Measurements from ENCODE around the gene USP40.

Gene USP40

GRCh38 chr2:233473386-233473791, 93.2 kb downstream of the USP40 start:
- Histone ChIP-seq H3K4ac (ENCODE audit: low read length) (no peak overlapping the region), H3K4me1 (ENCODE audit: control insufficient read depth in 2 of 2, insufficient read depth in 1 of 2, low read depth in 1 of 2, low read length in 2 of 2) (peaks cover 0 to 1% of the 10 kb centered on the region in 2 donors), H4K8ac (ENCODE audit: low read depth, low read length) (no peak overlapping the region), H3K9me3 (replicated peaks in 1 of 2; ENCODE audit: control insufficient read depth in 2 of 2, insufficient read depth in 1 of 2, low read depth in 1 of 2, low read length in 2 of 2) (no peaks in the 10 kb centered on the region), H3K14ac (ENCODE audit: low read length) (no peak overlapping the region), H3K4me3 (ENCODE audit: low read length in 2 of 2) (no peak overlapping the region), H2AK5ac (ENCODE audit: low read depth, low read length) (no peak overlapping the region), H3K9ac (ENCODE audit: low read depth, low read length, poor library complexity) (no peak overlapping the region), H4K91ac (ENCODE audit: low read depth, low read length, poor library complexity) (no peak overlapping the region), H3K36me3 (replicated peaks in 1 of 2; ENCODE audit: control insufficient read depth in 2 of 2, insufficient read depth in 2 of 2, low read length in 2 of 2) (peaks cover 11 to 33% of the 10 kb centered on the region in 2 donors), H3K27ac (replicated peaks; ENCODE audit: low read length) (no peak overlapping the region), H2BK120ac (ENCODE audit: low read depth, low read length) (no peak overlapping the region), H3K23ac (ENCODE audit: low read depth, low read length, poor library complexity) (no peak overlapping the region), H2BK5ac (ENCODE audit: low read length) (no peak overlapping the region), H3K18ac (ENCODE audit: low read length) (peak overlapping the region; percentile 38), H3K27me3 (ENCODE audit: control insufficient read depth in 3 of 3, insufficient read depth in 3 of 3, low read depth in 1 of 3, low read length in 3 of 3) (no peaks in the 10 kb centered on the region), H2BK12ac (ENCODE audit: low read length) (no peak overlapping the region), H3K79me1 (ENCODE audit: low read depth, low read length) (peaks cover 2% of the 10 kb centered on the region), H3K4me2 (ENCODE audit: insufficient read depth, low read length, poor library complexity, severe bottlenecking) (no peak overlapping the region), H2BK15ac (ENCODE audit: low read length) (no peak overlapping the region), H2AFZ (ENCODE audit: low read length) (no peak overlapping the region)
- DNase-seq (ENCODE audit: low spot score) = no peak
- no CpG with 5 or more reads among the region's 19 CpGs for WGBS, 2 donors (ENCODE audit: extremely low coverage in 2 of 2, insufficient read length in 2 of 2, insufficient replicate concordance in 1 of 2)

- DNase-seq (ENCODE audit: low spot score) = no peak
- H4K8ac ChIP-seq (ENCODE audit: low read depth, low read length) = no peak overlapping the region
- no peak overlapping the region for H3K23ac ChIP-seq (ENCODE audit: low read depth, low read length, poor library complexity)
- H3K4me2 ChIP-seq (ENCODE audit: insufficient read depth, low read length, poor library complexity, severe bottlenecking) = no peak overlapping the region
- no peak overlapping the region for H4K91ac ChIP-seq (ENCODE audit: low read depth, low read length, poor library complexity)
- H3K27ac ChIP-seq (replicated peaks; ENCODE audit: low read length) = no peak overlapping the region
- H3K36me3 ChIP-seq (replicated peaks in 1 of 2; ENCODE audit: control insufficient read depth in 2 of 2, insufficient read depth in 2 of 2, low read length in 2 of 2) = peaks cover 18 to 47% of the 10 kb centered on the region in 2 donors
- no peak overlapping the region for H3K4ac ChIP-seq (ENCODE audit: low read length)
- peaks cover 2% of the 10 kb centered on the region for H3K79me1 ChIP-seq (ENCODE audit: low read depth, low read length)
- H3K9ac ChIP-seq (ENCODE audit: low read depth, low read length, poor library complexity) = no peak overlapping the region
- H2BK5ac ChIP-seq (ENCODE audit: low read length) = no peak overlapping the region
- no peaks in the 10 kb centered on the region for H3K27me3 ChIP-seq (ENCODE audit: control insufficient read depth in 3 of 3, insufficient read depth in 3 of 3, low read depth in 1 of 3, low read length in 3 of 3)
- no peak overlapping the region for H3K14ac ChIP-seq (ENCODE audit: low read length)
- no peak overlapping the region for H3K4me3 ChIP-seq (ENCODE audit: low read length in 2 of 2)
- H2BK120ac ChIP-seq (ENCODE audit: low read depth, low read length) = no peak overlapping the region
- peak overlapping the region; percentile 63 for H2AK5ac ChIP-seq (ENCODE audit: low read depth, low read length)
- peaks cover 0 to 1% of the 10 kb centered on the region in 2 donors for H3K4me1 ChIP-seq (ENCODE audit: control insufficient read depth in 2 of 2, insufficient read depth in 1 of 2, low read depth in 1 of 2, low read length in 2 of 2)
- H2BK12ac ChIP-seq (ENCODE audit: low read length) = no peak overlapping the region
- H3K18ac ChIP-seq (ENCODE audit: low read length) = no peak overlapping the region
- peaks cover 0 to 3% of the 10 kb centered on the region in 2 donors for H3K9me3 ChIP-seq (replicated peaks in 1 of 2; ENCODE audit: control insufficient read depth in 2 of 2, insufficient read depth in 1 of 2, low read depth in 1 of 2, low read length in 2 of 2)
- WGBS, 2 donors (ENCODE audit: extremely low coverage in 2 of 2, insufficient read length in 2 of 2, insufficient replicate concordance in 1 of 2) = no CpG with 5 or more reads among the region's 12 CpGs
- H2AFZ ChIP-seq (ENCODE audit: low read length) = no peak overlapping the region
- no peak overlapping the region for H2BK15ac ChIP-seq (ENCODE audit: low read length)
Observed at GRCh38 chr2:233471291-233472035, 95.1 kb downstream of the USP40 start.

- no peaks in the 10 kb centered on the region for H3K27me3 ChIP-seq (ENCODE audit: control insufficient read depth in 3 of 3, insufficient read depth in 3 of 3, low read depth in 1 of 3, low read length in 3 of 3)
- H2BK120ac ChIP-seq (ENCODE audit: low read depth, low read length) = no peak overlapping the region
- no peak overlapping the region for H3K14ac ChIP-seq (ENCODE audit: low read length)
- H2AK5ac ChIP-seq (ENCODE audit: low read depth, low read length) = no peak overlapping the region
- H3K27ac ChIP-seq (replicated peaks; ENCODE audit: low read length) = no peak overlapping the region
- H3K23ac ChIP-seq (ENCODE audit: low read depth, low read length, poor library complexity) = no peak overlapping the region
- H3K9me3 ChIP-seq (replicated peaks in 1 of 2; ENCODE audit: control insufficient read depth in 2 of 2, insufficient read depth in 1 of 2, low read depth in 1 of 2, low read length in 2 of 2) = peaks cover 0 to 4% of the 10 kb centered on the region in 2 donors
- peaks cover 0 to 1% of the 10 kb centered on the region in 2 donors for H3K4me1 ChIP-seq (ENCODE audit: control insufficient read depth in 2 of 2, insufficient read depth in 1 of 2, low read depth in 1 of 2, low read length in 2 of 2)
- no peak overlapping the region for H2AFZ ChIP-seq (ENCODE audit: low read length)
- H4K8ac ChIP-seq (ENCODE audit: low read depth, low read length) = no peak overlapping the region
- no CpG with 5 or more reads among the region's 14 CpGs for WGBS, 2 donors (ENCODE audit: extremely low coverage in 2 of 2, insufficient read length in 2 of 2, insufficient replicate concordance in 1 of 2)
- no peak overlapping the region for H3K9ac ChIP-seq (ENCODE audit: low read depth, low read length, poor library complexity)
- H3K4me2 ChIP-seq (ENCODE audit: insufficient read depth, low read length, poor library complexity, severe bottlenecking) = no peak overlapping the region
- H4K91ac ChIP-seq (ENCODE audit: low read depth, low read length, poor library complexity) = no peak overlapping the region
- no peak overlapping the region for H2BK12ac ChIP-seq (ENCODE audit: low read length)
- no peak overlapping the region for H2BK5ac ChIP-seq (ENCODE audit: low read length)
- no peak for DNase-seq (ENCODE audit: low spot score)
- H2BK15ac ChIP-seq (ENCODE audit: low read length) = no peak overlapping the region
- no peak overlapping the region for H3K4ac ChIP-seq (ENCODE audit: low read length)
- H3K79me1 ChIP-seq (ENCODE audit: low read depth, low read length) = peaks cover 2% of the 10 kb centered on the region
- no peak overlapping the region for H3K4me3 ChIP-seq (ENCODE audit: low read length in 2 of 2)
- peaks cover 18 to 50% of the 10 kb centered on the region in 2 donors for H3K36me3 ChIP-seq (replicated peaks in 1 of 2; ENCODE audit: control insufficient read depth in 2 of 2, insufficient read depth in 2 of 2, low read length in 2 of 2)
- H3K18ac ChIP-seq (ENCODE audit: low read length) = no peak overlapping the region
Observed at GRCh38 chr2:233470839-233471238, 95.7 kb downstream of the USP40 start.

- Histone ChIP-seq H3K23ac (ENCODE audit: low read depth, low read length, poor library complexity) (no peak overlapping the region), H3K14ac (ENCODE audit: low read length) (peak overlapping the region; percentile 38), H3K27me3 (ENCODE audit: control insufficient read depth in 3 of 3, insufficient read depth in 3 of 3, low read depth in 1 of 3, low read length in 3 of 3) (no peaks in the 10 kb centered on the region), H2AFZ (ENCODE audit: low read length) (no peak overlapping the region), H3K4me2 (ENCODE audit: insufficient read depth, low read length, poor library complexity, severe bottlenecking) (no peak overlapping the region), H3K4me3 (ENCODE audit: low read length in 2 of 2) (no peak overlapping the region), H3K9me3 (replicated peaks in 1 of 2; ENCODE audit: control insufficient read depth in 2 of 2, insufficient read depth in 1 of 2, low read depth in 1 of 2, low read length in 2 of 2) (peaks cover 0 to 4% of the 10 kb centered on the region in 2 donors), H2BK15ac (ENCODE audit: low read length) (no peak overlapping the region), H3K27ac (replicated peaks; ENCODE audit: low read length) (no peak overlapping the region), H3K36me3 (replicated peaks in 1 of 2; ENCODE audit: control insufficient read depth in 2 of 2, insufficient read depth in 2 of 2, low read length in 2 of 2) (peaks cover 19 to 54% of the 10 kb centered on the region in 2 donors), H3K79me1 (ENCODE audit: low read depth, low read length) (peaks cover 2% of the 10 kb centered on the region), H2AK5ac (ENCODE audit: low read depth, low read length) (no peak overlapping the region), H4K91ac (ENCODE audit: low read depth, low read length, poor library complexity) (no peak overlapping the region), H2BK12ac (ENCODE audit: low read length) (no peak overlapping the region), H2BK120ac (ENCODE audit: low read depth, low read length) (no peak overlapping the region), H3K9ac (ENCODE audit: low read depth, low read length, poor library complexity) (no peak overlapping the region), H2BK5ac (ENCODE audit: low read length) (no peak overlapping the region), H3K4ac (ENCODE audit: low read length) (no peak overlapping the region), H3K18ac (ENCODE audit: low read length) (peak overlapping the region; percentile 90), H4K8ac (ENCODE audit: low read depth, low read length) (no peak overlapping the region), H3K4me1 (ENCODE audit: control insufficient read depth in 2 of 2, insufficient read depth in 1 of 2, low read depth in 1 of 2, low read length in 2 of 2) (peaks cover 0 to 1% of the 10 kb centered on the region in 2 donors)
- DNase-seq (ENCODE audit: low spot score) = no peak
- WGBS, 2 donors (ENCODE audit: extremely low coverage in 2 of 2, insufficient read length in 2 of 2, insufficient replicate concordance in 1 of 2) = no CpG with 5 or more reads among the region's 20 CpGs
Observed at GRCh38 chr2:233470011-233470687, 96.4 kb downstream of the USP40 start.

Measured in neuronal stem cell (in vitro differentiated cells).